H9 (cell line): ENCODE results near the gene RASAL1. TPM values are rescaled to one million over a fixed set of nuclear protein-coding genes. Genes with fewer than 3 reads are reported as not detected.

Experiments
- DNase-seq: peaks from one replicate; pipeline ENCODE4 v3.0.0-alpha.2; 2017
- H2AFZ ChIP-seq: one replicate; pipeline ENCODE4 v1.6.1; 2013; ENCODE audit warnings: mild to moderate bottlenecking, low read length, control low read depth, moderate library complexity
- H2AK5ac ChIP-seq: 2 replicates; pipeline ENCODE4 v1.6.1; 2013; ENCODE audit warnings: low read length, control low read depth, mixed read lengths; ENCODE audit not compliant: insufficient read length
- H2BK120ac ChIP-seq: one replicate; pipeline ENCODE4 v1.6.1; 2013; ENCODE audit warnings: low read depth, mild to moderate bottlenecking, low read length, control low read depth, inconsistent platforms; ENCODE audit not compliant: poor library complexity, severe bottlenecking
- H2BK12ac ChIP-seq: 2 replicates; pipeline ENCODE4 v1.6.1; 2013; ENCODE audit warnings: low read length, control low read depth, mixed read lengths, low read depth; ENCODE audit not compliant: insufficient read length
- H2BK15ac ChIP-seq: 2 replicates; pipeline ENCODE4 v1.6.1; 2013; ENCODE audit warnings: low read depth, low read length, control low read depth
- H2BK20ac ChIP-seq: one replicate; pipeline ENCODE4 v1.6.1; 2013; ENCODE audit warnings: low read depth, mild to moderate bottlenecking, low read length, control low read depth, inconsistent platforms; ENCODE audit not compliant: poor library complexity, severe bottlenecking
- H2BK5ac ChIP-seq: 2 replicates; pipeline ENCODE4 v1.6.1; 2013; ENCODE audit warnings: low read length, control low read depth, mixed read lengths; ENCODE audit not compliant: insufficient read length
- H3K14ac ChIP-seq: 2 replicates; pipeline ENCODE4 v1.6.1; 2013; ENCODE audit warnings: low read length, control low read depth; ENCODE audit not compliant: insufficient read depth
- H3K18ac ChIP-seq: 2 replicates; pipeline ENCODE4 v1.6.1; 2013; ENCODE audit warnings: low read depth, mild to moderate bottlenecking, mixed read lengths, low read length, control low read depth; ENCODE audit not compliant: insufficient read length
- H3K23ac ChIP-seq: 2 replicates; pipeline ENCODE4 v1.6.1; 2013; ENCODE audit warnings: low read length, control low read depth, mixed read lengths, low read depth; ENCODE audit not compliant: insufficient read length
- H3K23me2 ChIP-seq: 2 replicates; pipeline ENCODE4 v1.6.1; 2013; ENCODE audit warnings: low read depth, mild to moderate bottlenecking, mixed read lengths, low read length, control low read depth; ENCODE audit not compliant: insufficient read length, poor library complexity, severe bottlenecking
- H3K27ac ChIP-seq: 2 replicates; pipeline ENCODE4 v1.5.1; 2013; ENCODE audit warnings: low read length, control low read depth, mixed read lengths, low read depth; ENCODE audit not compliant: insufficient read length
- H3K27me3 ChIP-seq: 2 replicates; pipeline ENCODE4 v1.6.1; 2013; ENCODE audit warnings: low read length, control low read depth, inconsistent platforms; ENCODE audit not compliant: insufficient read depth
- H3K4ac ChIP-seq: 2 replicates; pipeline ENCODE4 v1.6.1; 2013; ENCODE audit warnings: low read depth, mild to moderate bottlenecking, control low read depth, inconsistent platforms, low read length, moderate library complexity
- H3K4me1 ChIP-seq: 2 replicates; pipeline ENCODE4 v1.6.1; 2013; ENCODE audit warnings: low read length, control low read depth, inconsistent platforms; ENCODE audit not compliant: insufficient read depth
- H3K4me2 ChIP-seq: 2 replicates; pipeline ENCODE4 v1.6.1; 2013; ENCODE audit warnings: low read length, control low read depth, mixed read lengths; ENCODE audit not compliant: insufficient read length, insufficient read depth
- H3K56ac ChIP-seq: 2 replicates; pipeline ENCODE4 v1.6.1; 2013; ENCODE audit warnings: low read depth, mild to moderate bottlenecking, mixed read lengths, low read length, control low read depth; ENCODE audit not compliant: insufficient read length
- H3K79me1 ChIP-seq: 2 replicates; pipeline ENCODE4 v1.6.1; 2013; ENCODE audit warnings: low read depth, mild to moderate bottlenecking, moderate library complexity, low read length, control low read depth, inconsistent platforms; ENCODE audit not compliant: insufficient read depth, poor library complexity, severe bottlenecking
- H3K79me2 ChIP-seq: 2 replicates; pipeline ENCODE4 v1.6.1; 2013; ENCODE audit warnings: low read length, control low read depth, inconsistent platforms; ENCODE audit not compliant: insufficient read depth
- H3K9ac ChIP-seq: 2 replicates; pipeline ENCODE4 v1.6.1; 2013; ENCODE audit warnings: low read length, control low read depth, mixed read lengths; ENCODE audit not compliant: insufficient read length; ENCODE audit errors: extremely low read depth
- H3K9me3 ChIP-seq: one replicate; pipeline ENCODE4 v1.6.1; 2013; ENCODE audit warnings: low read depth, low read length, inconsistent platforms; ENCODE audit not compliant: control insufficient read depth
- H3T11ph ChIP-seq: one replicate; pipeline ENCODE4 v1.6.1; 2013; ENCODE audit warnings: mild to moderate bottlenecking, low read length, control low read depth, inconsistent platforms
- H4K20me1 ChIP-seq: one replicate; pipeline ENCODE4 v1.6.1; 2013; ENCODE audit not compliant: control insufficient read depth, insufficient read length, insufficient read depth
- H4K5ac ChIP-seq: 2 replicates; pipeline ENCODE4 v1.6.1; 2013; ENCODE audit warnings: low read depth, mild to moderate bottlenecking, mixed read lengths, low read length, control low read depth; ENCODE audit not compliant: insufficient read length
- H4K8ac ChIP-seq: replicated peaks from 2 replicates; pipeline ENCODE4 v1.6.1; 2013; ENCODE audit warnings: low read length, control low read depth, mixed read lengths, low read depth; ENCODE audit not compliant: insufficient read length
- H4K91ac ChIP-seq: 2 replicates; pipeline ENCODE4 v1.6.1; 2013; ENCODE audit warnings: low read depth, mild to moderate bottlenecking, moderate library complexity, mixed read lengths, low read length, control low read depth; ENCODE audit not compliant: insufficient read length
- H3K27ac Mint-ChIP-seq, 3 experiments: 2 replicates in 2 of 3; 3 replicates in 1 of 3; pipeline ENCODE4 v1.8.0; 2020 to 2021; ENCODE audit warnings: mixed read lengths in 3 of 3, mild to moderate bottlenecking in 1 of 3, moderate library complexity in 1 of 3
- H3K27me3 Mint-ChIP-seq: 2 replicates; pipeline ENCODE4 v1.8.0; 2021; ENCODE audit warnings: low read depth, mild to moderate bottlenecking, moderate library complexity, mixed read lengths
- H3K36me3 Mint-ChIP-seq, 3 experiments: 2 replicates in 2 of 3; 3 replicates in 1 of 3; pipeline ENCODE4 v1.8.0; 2020 to 2021; ENCODE audit warnings: low read depth in 3 of 3, mixed read lengths in 3 of 3; ENCODE audit not compliant: insufficient read depth in 1 of 3
- H3K4me1 Mint-ChIP-seq, 2 experiments: 2 replicates each; pipeline ENCODE4 v1.8.0; 2020; ENCODE audit warnings: mixed read lengths in 2 of 2
- H3K4me3 Mint-ChIP-seq, 2 experiments: 2 replicates in 1 of 2; 3 replicates in 1 of 2; pipeline ENCODE4 v1.8.0; 2020 to 2021; ENCODE audit warnings: mild to moderate bottlenecking in 2 of 2, mixed read lengths in 2 of 2, moderate library complexity in 1 of 2
- H3K9me3 Mint-ChIP-seq, 2 experiments: 2 replicates in 1 of 2; 3 replicates in 1 of 2; pipeline ENCODE4 v1.8.0; 2020; ENCODE audit warnings: mild to moderate bottlenecking in 2 of 2, mixed read lengths in 2 of 2, moderate library complexity in 1 of 2
- WGBS: extraction: QIAGEN DNeasy Blood & Tissue Kit; methylation state at CpG from one replicate; pipeline ENCODE4 v1.1.7; 2013; ENCODE audit warnings: missing lambda C conversion rate, low lambda C conversion rate, mixed read lengths; ENCODE audit not compliant: insufficient read length; ENCODE audit errors: extremely low coverage; 5-methylcytosine and 5-hydroxymethylcytosine counted together
- total RNA-seq: library from RNA; stranded (reverse); gene quantifications from 2 replicates; pipeline ENCODE4 v1.2.1, GENCODE V29; 2021
- TF ChIP-seq, protein P1 (sequence below): fragments of 200-600 bp; sonication (generic); conservative IDR thresholded peaks from 3 replicates; pipeline ENCODE4 v1.8.0; 2021; ENCODE audit warnings: antibody characterized with exemption, mild to moderate bottlenecking

The RASAL1 gene
- total RNA-seq, 1 experiment from 2014 or later: 2.3 TPM

DNA sequence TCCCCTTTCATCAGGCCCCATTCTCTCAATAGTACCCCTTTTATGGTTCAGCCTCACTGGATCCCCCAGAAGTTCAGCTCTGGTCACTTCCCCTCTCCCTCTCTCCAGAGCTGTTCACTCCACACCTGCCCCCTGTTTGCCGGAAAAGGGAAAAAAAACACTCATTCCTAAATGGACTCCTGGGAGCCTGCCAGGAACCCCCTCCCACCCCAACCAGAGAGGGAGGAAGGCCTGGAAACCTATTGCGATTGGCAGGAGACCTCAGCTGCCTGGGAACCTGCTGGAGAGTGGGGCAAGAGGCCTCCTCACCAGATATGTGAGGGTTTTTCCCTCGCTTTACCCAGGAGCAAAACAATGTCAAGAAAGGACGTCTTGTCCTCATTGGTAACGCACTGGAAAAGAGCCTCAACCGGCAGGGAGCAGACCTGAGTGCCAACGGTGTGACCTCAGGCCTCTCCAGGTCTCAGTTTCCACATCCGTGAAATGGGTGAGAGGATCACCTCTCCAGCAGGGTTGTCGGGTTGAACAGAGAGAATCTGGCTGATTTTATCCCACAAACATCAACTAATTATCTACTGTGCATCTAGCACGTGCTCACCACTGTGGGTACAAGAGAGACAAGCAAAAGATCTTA is 74.4 kb downstream of the RASAL1 start:
- no peaks in the 10 kb centered on the region for H3K79me2 ChIP-seq
- H3K36me3 Mint-ChIP-seq: no peaks in the 10 kb centered on the region; a peak in 1 of 7 replicates
- no peak overlapping the region for H2BK15ac ChIP-seq
- peaks cover 29% of the 10 kb centered on the region for H3K27me3 Mint-ChIP-seq
- H4K8ac ChIP-seq: no peak overlapping the region
- H3K14ac ChIP-seq: no peak overlapping the region
- no peak overlapping the region for H2BK5ac ChIP-seq
- peak; percentile 23 for DNase-seq
- no peak overlapping the region for H4K5ac ChIP-seq
- no peak overlapping the region for H3K27ac ChIP-seq
- TF ChIP-seq, protein P1, sequence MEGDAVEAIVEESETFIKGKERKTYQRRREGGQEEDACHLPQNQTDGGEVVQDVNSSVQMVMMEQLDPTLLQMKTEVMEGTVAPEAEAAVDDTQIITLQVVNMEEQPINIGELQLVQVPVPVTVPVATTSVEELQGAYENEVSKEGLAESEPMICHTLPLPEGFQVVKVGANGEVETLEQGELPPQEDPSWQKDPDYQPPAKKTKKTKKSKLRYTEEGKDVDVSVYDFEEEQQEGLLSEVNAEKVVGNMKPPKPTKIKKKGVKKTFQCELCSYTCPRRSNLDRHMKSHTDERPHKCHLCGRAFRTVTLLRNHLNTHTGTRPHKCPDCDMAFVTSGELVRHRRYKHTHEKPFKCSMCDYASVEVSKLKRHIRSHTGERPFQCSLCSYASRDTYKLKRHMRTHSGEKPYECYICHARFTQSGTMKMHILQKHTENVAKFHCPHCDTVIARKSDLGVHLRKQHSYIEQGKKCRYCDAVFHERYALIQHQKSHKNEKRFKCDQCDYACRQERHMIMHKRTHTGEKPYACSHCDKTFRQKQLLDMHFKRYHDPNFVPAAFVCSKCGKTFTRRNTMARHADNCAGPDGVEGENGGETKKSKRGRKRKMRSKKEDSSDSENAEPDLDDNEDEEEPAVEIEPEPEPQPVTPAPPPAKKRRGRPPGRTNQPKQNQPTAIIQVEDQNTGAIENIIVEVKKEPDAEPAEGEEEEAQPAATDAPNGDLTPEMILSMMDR: no peak
- no peak overlapping the region for H2BK120ac ChIP-seq
- H3K4ac ChIP-seq: no peak overlapping the region
- H2BK20ac ChIP-seq: no peak overlapping the region
- no peak overlapping the region for H4K91ac ChIP-seq
- no peak overlapping the region for H3K4me3 Mint-ChIP-seq
- no peaks in the 10 kb centered on the region for H3K4me1 ChIP-seq
- H3K27me3 ChIP-seq: peaks cover 3% of the 10 kb centered on the region; the same call in 1 of the 2 replicates
- no peak overlapping the region for H3K4me2 ChIP-seq
- no peak overlapping the region for H2AK5ac ChIP-seq
- no peak overlapping the region for H2BK12ac ChIP-seq
- no peak overlapping the region for H3K56ac ChIP-seq
- H3T11ph ChIP-seq: no peak overlapping the region
- H3K9ac ChIP-seq: no peak overlapping the region
- no peaks in the 10 kb centered on the region; a peak in 1 of 5 replicates for H3K9me3 Mint-ChIP-seq
- no peak overlapping the region for H3K23ac ChIP-seq
- no peak overlapping the region for H2AFZ ChIP-seq
- peaks cover 8 to 28% of the 10 kb centered on the region in 2 experiments for H3K4me1 Mint-ChIP-seq
- peaks cover 2% of the 10 kb centered on the region for H3K23me2 ChIP-seq
- H3K79me1 ChIP-seq: no peaks in the 10 kb centered on the region
- H3K9me3 ChIP-seq: no peaks in the 10 kb centered on the region
- no peaks in the 10 kb centered on the region for H4K20me1 ChIP-seq
- WGBS: no CpG with 5 or more reads among the region's 10 CpGs
- H3K27ac Mint-ChIP-seq: no peak overlapping the region; a peak in 1 of 7 replicates
- H3K18ac ChIP-seq: no peak overlapping the region
